H9 (cell line): Measurements from ENCODE around the gene MIEF1. TPM values are rescaled to one million over a fixed set of nuclear protein-coding genes. Genes with fewer than 3 reads are reported as not detected.

ENCODE experiments used
- DNase-seq: peaks from one replicate; pipeline ENCODE4 v3.0.0-alpha.2; 2017
- H2AFZ ChIP-seq: one replicate; pipeline ENCODE4 v1.6.1; 2013; ENCODE audit warnings: mild to moderate bottlenecking, low read length, control low read depth, moderate library complexity
- H2AK5ac ChIP-seq: 2 replicates; pipeline ENCODE4 v1.6.1; 2013; ENCODE audit warnings: low read length, control low read depth, mixed read lengths; ENCODE audit not compliant: insufficient read length
- H2BK120ac ChIP-seq: one replicate; pipeline ENCODE4 v1.6.1; 2013; ENCODE audit warnings: low read depth, mild to moderate bottlenecking, low read length, control low read depth, inconsistent platforms; ENCODE audit not compliant: poor library complexity, severe bottlenecking
- H2BK12ac ChIP-seq: 2 replicates; pipeline ENCODE4 v1.6.1; 2013; ENCODE audit warnings: low read length, control low read depth, mixed read lengths, low read depth; ENCODE audit not compliant: insufficient read length
- H2BK15ac ChIP-seq: 2 replicates; pipeline ENCODE4 v1.6.1; 2013; ENCODE audit warnings: low read depth, low read length, control low read depth
- H2BK20ac ChIP-seq: one replicate; pipeline ENCODE4 v1.6.1; 2013; ENCODE audit warnings: low read depth, mild to moderate bottlenecking, low read length, control low read depth, inconsistent platforms; ENCODE audit not compliant: poor library complexity, severe bottlenecking
- H2BK5ac ChIP-seq: 2 replicates; pipeline ENCODE4 v1.6.1; 2013; ENCODE audit warnings: low read length, control low read depth, mixed read lengths; ENCODE audit not compliant: insufficient read length
- H3K14ac ChIP-seq: 2 replicates; pipeline ENCODE4 v1.6.1; 2013; ENCODE audit warnings: low read length, control low read depth; ENCODE audit not compliant: insufficient read depth
- H3K18ac ChIP-seq: 2 replicates; pipeline ENCODE4 v1.6.1; 2013; ENCODE audit warnings: low read depth, mild to moderate bottlenecking, mixed read lengths, low read length, control low read depth; ENCODE audit not compliant: insufficient read length
- H3K23ac ChIP-seq: 2 replicates; pipeline ENCODE4 v1.6.1; 2013; ENCODE audit warnings: low read length, control low read depth, mixed read lengths, low read depth; ENCODE audit not compliant: insufficient read length
- H3K23me2 ChIP-seq: 2 replicates; pipeline ENCODE4 v1.6.1; 2013; ENCODE audit warnings: low read depth, mild to moderate bottlenecking, mixed read lengths, low read length, control low read depth; ENCODE audit not compliant: insufficient read length, poor library complexity, severe bottlenecking
- H3K27ac ChIP-seq: 2 replicates; pipeline ENCODE4 v1.5.1; 2013; ENCODE audit warnings: low read length, control low read depth, mixed read lengths, low read depth; ENCODE audit not compliant: insufficient read length
- H3K27me3 ChIP-seq: 2 replicates; pipeline ENCODE4 v1.6.1; 2013; ENCODE audit warnings: low read length, control low read depth, inconsistent platforms; ENCODE audit not compliant: insufficient read depth
- H3K4ac ChIP-seq: 2 replicates; pipeline ENCODE4 v1.6.1; 2013; ENCODE audit warnings: low read depth, mild to moderate bottlenecking, control low read depth, inconsistent platforms, low read length, moderate library complexity
- H3K4me1 ChIP-seq: 2 replicates; pipeline ENCODE4 v1.6.1; 2013; ENCODE audit warnings: low read length, control low read depth, inconsistent platforms; ENCODE audit not compliant: insufficient read depth
- H3K4me2 ChIP-seq: 2 replicates; pipeline ENCODE4 v1.6.1; 2013; ENCODE audit warnings: low read length, control low read depth, mixed read lengths; ENCODE audit not compliant: insufficient read length, insufficient read depth
- H3K56ac ChIP-seq: 2 replicates; pipeline ENCODE4 v1.6.1; 2013; ENCODE audit warnings: low read depth, mild to moderate bottlenecking, mixed read lengths, low read length, control low read depth; ENCODE audit not compliant: insufficient read length
- H3K79me1 ChIP-seq: 2 replicates; pipeline ENCODE4 v1.6.1; 2013; ENCODE audit warnings: low read depth, mild to moderate bottlenecking, moderate library complexity, low read length, control low read depth, inconsistent platforms; ENCODE audit not compliant: insufficient read depth, poor library complexity, severe bottlenecking
- H3K79me2 ChIP-seq: 2 replicates; pipeline ENCODE4 v1.6.1; 2013; ENCODE audit warnings: low read length, control low read depth, inconsistent platforms; ENCODE audit not compliant: insufficient read depth
- H3K9ac ChIP-seq: 2 replicates; pipeline ENCODE4 v1.6.1; 2013; ENCODE audit warnings: low read length, control low read depth, mixed read lengths; ENCODE audit not compliant: insufficient read length; ENCODE audit errors: extremely low read depth
- H3K9me3 ChIP-seq: one replicate; pipeline ENCODE4 v1.6.1; 2013; ENCODE audit warnings: low read depth, low read length, inconsistent platforms; ENCODE audit not compliant: control insufficient read depth
- H3T11ph ChIP-seq: one replicate; pipeline ENCODE4 v1.6.1; 2013; ENCODE audit warnings: mild to moderate bottlenecking, low read length, control low read depth, inconsistent platforms
- H4K20me1 ChIP-seq: one replicate; pipeline ENCODE4 v1.6.1; 2013; ENCODE audit not compliant: control insufficient read depth, insufficient read length, insufficient read depth
- H4K5ac ChIP-seq: 2 replicates; pipeline ENCODE4 v1.6.1; 2013; ENCODE audit warnings: low read depth, mild to moderate bottlenecking, mixed read lengths, low read length, control low read depth; ENCODE audit not compliant: insufficient read length
- H4K8ac ChIP-seq: replicated peaks from 2 replicates; pipeline ENCODE4 v1.6.1; 2013; ENCODE audit warnings: low read length, control low read depth, mixed read lengths, low read depth; ENCODE audit not compliant: insufficient read length
- H4K91ac ChIP-seq: 2 replicates; pipeline ENCODE4 v1.6.1; 2013; ENCODE audit warnings: low read depth, mild to moderate bottlenecking, moderate library complexity, mixed read lengths, low read length, control low read depth; ENCODE audit not compliant: insufficient read length
- H3K27ac Mint-ChIP-seq, 3 experiments: 2 replicates in 2 of 3; 3 replicates in 1 of 3; pipeline ENCODE4 v1.8.0; 2020 to 2021; ENCODE audit warnings: mixed read lengths in 3 of 3, mild to moderate bottlenecking in 1 of 3, moderate library complexity in 1 of 3
- H3K27me3 Mint-ChIP-seq: 2 replicates; pipeline ENCODE4 v1.8.0; 2021; ENCODE audit warnings: low read depth, mild to moderate bottlenecking, moderate library complexity, mixed read lengths
- H3K36me3 Mint-ChIP-seq, 3 experiments: 2 replicates in 2 of 3; 3 replicates in 1 of 3; pipeline ENCODE4 v1.8.0; 2020 to 2021; ENCODE audit warnings: low read depth in 3 of 3, mixed read lengths in 3 of 3; ENCODE audit not compliant: insufficient read depth in 1 of 3
- H3K4me1 Mint-ChIP-seq, 2 experiments: 2 replicates each; pipeline ENCODE4 v1.8.0; 2020; ENCODE audit warnings: mixed read lengths in 2 of 2
- H3K4me3 Mint-ChIP-seq, 2 experiments: 2 replicates in 1 of 2; 3 replicates in 1 of 2; pipeline ENCODE4 v1.8.0; 2020 to 2021; ENCODE audit warnings: mild to moderate bottlenecking in 2 of 2, mixed read lengths in 2 of 2, moderate library complexity in 1 of 2
- H3K9me3 Mint-ChIP-seq, 2 experiments: 2 replicates in 1 of 2; 3 replicates in 1 of 2; pipeline ENCODE4 v1.8.0; 2020; ENCODE audit warnings: mild to moderate bottlenecking in 2 of 2, mixed read lengths in 2 of 2, moderate library complexity in 1 of 2
- CTCF ChIP-seq: fragments of 200-600 bp; sonication (generic); conservative IDR thresholded peaks from 3 replicates; pipeline ENCODE4 v1.8.0; 2021; ENCODE audit warnings: antibody characterized with exemption, mild to moderate bottlenecking
- WGBS: extraction: QIAGEN DNeasy Blood & Tissue Kit; methylation state at CpG from one replicate; pipeline ENCODE4 v1.1.7; 2013; ENCODE audit warnings: missing lambda C conversion rate, low lambda C conversion rate, mixed read lengths; ENCODE audit not compliant: insufficient read length; ENCODE audit errors: extremely low coverage; 5-methylcytosine and 5-hydroxymethylcytosine counted together
- total RNA-seq: library from RNA; stranded (reverse); gene quantifications from 2 replicates; pipeline ENCODE4 v1.2.1, GENCODE V29; 2021

Gene MIEF1
- total RNA-seq, 1 experiment from 2014 or later, result 32.6 TPM

GRCh38 chr22:39479254-39479653 lies 22.8 kb upstream of the MIEF1 start:
- H3K23ac ChIP-seq, result no peak overlapping the region
- WGBS, result no CpG with 5 or more reads among the region's 3 CpGs
- no peak overlapping the region for H4K5ac ChIP-seq
- H3K79me2 ChIP-seq, result no peaks in the 10 kb centered on the region
- no peaks in the 10 kb centered on the region for H3K9me3 ChIP-seq
- H2AK5ac ChIP-seq, result no peak overlapping the region
- no peak overlapping the region for H2BK15ac ChIP-seq
- H4K20me1 ChIP-seq, result no peaks in the 10 kb centered on the region
- H4K8ac ChIP-seq, result no peak overlapping the region
- no peak overlapping the region for H2AFZ ChIP-seq
- no peaks in the 10 kb centered on the region for H3K27me3 ChIP-seq
- Mint-ChIP-seq H3K9me3 (no peaks in the 10 kb centered on the region), H3K27ac (no peak overlapping the region; a peak in 1 of 7 replicates), H3K4me1 (peaks cover 16 to 23% of the 10 kb centered on the region in 2 experiments), H3K4me3 (no peak overlapping the region), H3K36me3 (no peaks in the 10 kb centered on the region), H3K27me3 (peaks cover 34% of the 10 kb centered on the region)
- H2BK120ac ChIP-seq, result no peak overlapping the region
- H3K18ac ChIP-seq, result no peak overlapping the region
- no peak overlapping the region for H3K14ac ChIP-seq
- H3K4ac ChIP-seq, result no peak overlapping the region
- no peak overlapping the region for H2BK12ac ChIP-seq
- H2BK20ac ChIP-seq, result no peak overlapping the region
- no peak overlapping the region for H2BK5ac ChIP-seq
- no peak for DNase-seq
- H3K79me1 ChIP-seq, result no peaks in the 10 kb centered on the region
- no peak overlapping the region for H4K91ac ChIP-seq
- no peak overlapping the region for H3T11ph ChIP-seq
- no peak overlapping the region for H3K56ac ChIP-seq
- H3K4me1 ChIP-seq, result no peaks in the 10 kb centered on the region; the same call in 1 of the 2 replicates
- no peaks in the 10 kb centered on the region for H3K23me2 ChIP-seq
- no peak overlapping the region for H3K9ac ChIP-seq
- H3K4me2 ChIP-seq, result no peak overlapping the region
- no peak for TF ChIP-seq CTCF
- no peak overlapping the region for H3K27ac ChIP-seq
